ENCODE data around the gene TCP11L2.

DNA sequence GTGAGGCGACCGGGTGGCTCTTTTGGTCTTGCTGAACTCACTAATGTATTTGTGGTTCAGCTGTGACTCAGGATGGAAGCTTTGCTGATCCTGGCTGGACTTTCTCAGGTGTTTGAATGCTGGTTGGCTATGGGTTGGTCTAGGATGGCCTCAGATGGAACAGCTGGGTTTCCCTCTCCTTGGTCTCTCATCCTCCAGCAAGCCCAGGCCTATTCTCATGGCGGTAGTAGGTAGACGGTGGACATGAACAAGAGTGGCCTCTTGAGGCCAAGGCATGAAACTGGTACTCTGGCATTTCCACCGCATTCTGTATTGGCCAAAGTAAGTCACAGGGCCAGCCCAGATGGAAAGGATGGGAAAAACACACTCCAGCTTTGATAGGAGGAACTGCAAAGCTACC lies 43.2 kb downstream of the TCP11L2 start:
- TF ChIP-seq, protein P1, sequence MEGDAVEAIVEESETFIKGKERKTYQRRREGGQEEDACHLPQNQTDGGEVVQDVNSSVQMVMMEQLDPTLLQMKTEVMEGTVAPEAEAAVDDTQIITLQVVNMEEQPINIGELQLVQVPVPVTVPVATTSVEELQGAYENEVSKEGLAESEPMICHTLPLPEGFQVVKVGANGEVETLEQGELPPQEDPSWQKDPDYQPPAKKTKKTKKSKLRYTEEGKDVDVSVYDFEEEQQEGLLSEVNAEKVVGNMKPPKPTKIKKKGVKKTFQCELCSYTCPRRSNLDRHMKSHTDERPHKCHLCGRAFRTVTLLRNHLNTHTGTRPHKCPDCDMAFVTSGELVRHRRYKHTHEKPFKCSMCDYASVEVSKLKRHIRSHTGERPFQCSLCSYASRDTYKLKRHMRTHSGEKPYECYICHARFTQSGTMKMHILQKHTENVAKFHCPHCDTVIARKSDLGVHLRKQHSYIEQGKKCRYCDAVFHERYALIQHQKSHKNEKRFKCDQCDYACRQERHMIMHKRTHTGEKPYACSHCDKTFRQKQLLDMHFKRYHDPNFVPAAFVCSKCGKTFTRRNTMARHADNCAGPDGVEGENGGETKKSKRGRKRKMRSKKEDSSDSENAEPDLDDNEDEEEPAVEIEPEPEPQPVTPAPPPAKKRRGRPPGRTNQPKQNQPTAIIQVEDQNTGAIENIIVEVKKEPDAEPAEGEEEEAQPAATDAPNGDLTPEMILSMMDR (IDR thresholded peaks at IDR 0.05), result peak; percentile 61
- TF ChIP-seq EZH2 (IDR thresholded peaks at IDR 0.05), result no peak
- no peak for TF ChIP-seq EZH2phosphoT487 (IDR thresholded peaks at IDR 0.05)

All from neural progenitor cell (in vitro differentiated cells).